ENCODE measurements around the gene PATE3.

GRCh38 chr11:125833016-125833415, 45.1 kb downstream of the PATE3 start, which contains the start of gene PATE4:
- no peak for TF ChIP-seq CTCF (IDR thresholded peaks at IDR 0.05)
- no peak for TF ChIP-seq POLR2A (IDR thresholded peaks at IDR 0.05)

Data from esophagus squamous epithelium (tissue), 4 donors.